CD14-positive monocyte (primary cell): Measurements from ENCODE around the gene TCEANC. TPM values are rescaled to one million over a fixed set of nuclear protein-coding genes. Genes with fewer than 3 reads are reported as not detected.

Experiments
- DNase-seq, 3 donors: peaks; one replicate each; pipeline ENCODE4 v3.0.0-alpha.2; 2011 to 2022
- H2AFZ ChIP-seq: 2 replicates; pipeline ENCODE4 v1.6.0; 2012; ENCODE audit warnings: mild to moderate bottlenecking, low read depth, low read length, inconsistent platforms; ENCODE audit not compliant: insufficient read depth, poor library complexity, severe bottlenecking
- H3K27ac ChIP-seq, 2 donors: 1 replicate in 1 of 2; 2 replicates in 1 of 2; pipeline ENCODE4 v1.5.1; 2012 to 2013; ENCODE audit warnings: low read length in 2 of 2, control low read depth in 1 of 2, inconsistent platforms in 1 of 2, low read depth in 1 of 2, mild to moderate bottlenecking in 1 of 2
- H3K27me3 ChIP-seq, 2 donors: one replicate each; pipeline versions ENCODE4 v1.6.0 to v1.6.1; 2011 to 2013; ENCODE audit warnings: low read length in 2 of 2; ENCODE audit not compliant: control insufficient read depth in 2 of 2, insufficient read depth in 2 of 2
- H3K36me3 ChIP-seq, 2 donors: replicated peaks in 1 of 2; 1 replicate in 1 of 2; 2 replicates in 1 of 2; pipeline versions ENCODE4 v1.5.1 to v1.6.1; 2012 to 2013; ENCODE audit warnings: low read length in 2 of 2, control low read depth in 1 of 2, inconsistent platforms in 1 of 2, mild to moderate bottlenecking in 1 of 2; ENCODE audit not compliant: insufficient read depth in 2 of 2, control insufficient read depth in 1 of 2
- H3K4me1 ChIP-seq, 2 donors: 1 replicate in 1 of 2; 2 replicates in 1 of 2; pipeline versions ENCODE4 v1.5.1 to v1.6.1; 2012 to 2013; ENCODE audit warnings: low read length in 2 of 2, control low read depth in 1 of 2, inconsistent platforms in 1 of 2, mild to moderate bottlenecking in 1 of 2, moderate library complexity in 1 of 2; ENCODE audit not compliant: insufficient read depth in 2 of 2, control insufficient read depth in 1 of 2
- H3K4me2 ChIP-seq: replicated peaks from 2 replicates; pipeline ENCODE3; 2012; ENCODE audit warnings: low read length, moderate library complexity, mild to moderate bottlenecking; ENCODE audit not compliant: poor library complexity, severe bottlenecking; ENCODE audit errors: extremely low read depth
- H3K4me3 ChIP-seq, 3 experiments: fragments of 200-600 bp in 1 of 3; sonication (generic) in 1 of 3; replicated peaks in 1 of 3; 1 replicate in 2 of 3; 2 replicates in 1 of 3; pipeline ENCODE4 v1.5.1; 2011 to 2013; ENCODE audit warnings: low read length in 3 of 3, mild to moderate bottlenecking in 3 of 3, control low read depth in 2 of 3, low read depth in 2 of 3, inconsistent platforms in 1 of 3, moderate library complexity in 1 of 3
- H3K79me2 ChIP-seq: 2 replicates; pipeline ENCODE4 v1.6.0; 2012; ENCODE audit warnings: mild to moderate bottlenecking, control low read depth, inconsistent platforms, low read length, moderate library complexity; ENCODE audit not compliant: insufficient read depth
- H3K9ac ChIP-seq: 2 replicates; pipeline ENCODE4 v1.6.0; 2017; ENCODE audit warnings: low read length, mild to moderate bottlenecking; ENCODE audit not compliant: insufficient read depth, poor library complexity, severe bottlenecking
- H3K9me3 ChIP-seq, 2 donors: replicated peaks in 1 of 2; 1 replicate in 1 of 2; 2 replicates in 1 of 2; pipeline versions ENCODE4 v1.5.1 to v1.6.1; 2012 to 2013; ENCODE audit warnings: low read length in 2 of 2, control low read depth in 1 of 2; ENCODE audit not compliant: control insufficient read depth in 1 of 2, insufficient read depth in 1 of 2
- H4K20me1 ChIP-seq: 2 replicates; pipeline ENCODE4 v1.6.0; 2012; ENCODE audit warnings: mild to moderate bottlenecking, low read length, control low read depth, moderate library complexity; ENCODE audit not compliant: insufficient read depth
- H3K27ac Mint-ChIP-seq, 7 donors: one replicate each; pipeline ENCODE4 v1.8.0; 2020; ENCODE audit warnings: mild to moderate bottlenecking in 7 of 7, mixed read lengths in 7 of 7, moderate library complexity in 6 of 7, inconsistent platforms in 2 of 7
- H3K27me3 Mint-ChIP-seq, 3 donors: one replicate each; pipeline ENCODE4 v1.8.0; 2021 to 2022; ENCODE audit warnings: low read depth in 3 of 3, mild to moderate bottlenecking in 3 of 3, mixed read lengths in 3 of 3, moderate library complexity in 3 of 3, inconsistent platforms in 1 of 3
- H3K36me3 Mint-ChIP-seq, 2 donors: one replicate each; pipeline ENCODE4 v1.8.0; 2020; ENCODE audit warnings: mixed read lengths in 2 of 2, inconsistent platforms in 1 of 2, mild to moderate bottlenecking in 1 of 2
- H3K4me1 Mint-ChIP-seq: one replicate; pipeline ENCODE4 v1.8.0; 2020; ENCODE audit warnings: mild to moderate bottlenecking, mixed read lengths
- H3K4me3 Mint-ChIP-seq, 2 donors: one replicate each; pipeline ENCODE4 v1.8.0; 2020; ENCODE audit warnings: mild to moderate bottlenecking in 2 of 2, mixed read lengths in 2 of 2, moderate library complexity in 1 of 2
- H3K9me3 Mint-ChIP-seq, 7 donors: one replicate each; pipeline ENCODE4 v1.8.0; 2020 to 2022; ENCODE audit warnings: mixed read lengths in 7 of 7, mild to moderate bottlenecking in 6 of 7, moderate library complexity in 6 of 7, inconsistent platforms in 2 of 7
- WGBS: methylation state at CpG from one replicate; pipeline ENCODE4 v1.1.5; 2013; ENCODE audit warnings: missing lambda C conversion rate; ENCODE audit not compliant: insufficient coverage; 5-methylcytosine and 5-hydroxymethylcytosine counted together
- intact Hi-C, 2 donors: fragments of 100-400 bp; cut with micrococcal nuclease; formaldehyde crosslinking; loops; one replicate each; pipeline versions ENCODE4 v1.15.0 to v1.15.1; 2023
- polyA plus RNA-seq, 3 donors: library from polyadenylated mRNA; depleted of rRNA in 1 of 3; unstranded in 2 of 3; stranded (reverse) in 1 of 3; fragments of 300-500 nt in 2 of 3; fragments of >200 nt in 1 of 3; fragmentation: Illumina TruSeq in 2 of 3; gene quantifications; 1 replicate in 2 of 3; 2 replicates in 1 of 3; pipeline ENCODE4 v1.2.3, GENCODE V29; 2012 to 2021
- TF ChIP-seq, protein P1 (sequence below): fragments of 200-600 bp; IDR thresholded peaks from one replicate; pipeline ENCODE4 v1.8.0; 2022; ENCODE audit warnings: antibody characterized with exemption, mild to moderate bottlenecking

The TCEANC gene
- polyA plus RNA-seq, 3 donors, result 1.6 to 2.8 (median 1.9) TPM

DNA sequence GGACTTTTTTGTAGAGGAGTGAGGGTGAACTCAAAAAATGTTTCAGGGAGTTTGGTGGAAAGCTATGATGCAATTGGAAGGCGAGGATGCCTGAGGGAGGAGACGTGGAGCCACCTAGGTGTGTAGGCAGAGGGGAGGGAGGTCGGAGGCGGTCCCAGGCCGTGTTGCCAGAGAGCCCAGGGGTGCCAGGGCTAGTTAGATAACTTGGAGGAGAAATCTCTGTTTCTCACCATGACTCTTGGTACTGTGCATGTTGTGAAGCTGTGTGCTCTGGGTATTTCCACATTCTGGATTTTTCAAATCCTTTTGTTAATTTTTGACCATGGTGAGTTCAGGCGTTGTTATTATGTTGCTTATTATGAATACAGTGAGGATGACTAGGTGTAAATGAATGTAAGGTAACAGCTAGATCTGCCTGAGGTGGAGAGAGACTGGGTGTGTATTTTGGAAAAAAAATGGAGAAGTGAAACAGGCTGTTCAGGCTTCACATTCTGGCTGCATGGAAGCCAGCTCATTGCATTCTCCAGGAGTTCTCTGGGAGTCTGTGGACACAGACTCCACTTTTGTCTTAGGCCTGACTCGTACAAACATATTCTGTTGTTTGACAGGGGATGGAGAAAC is 40.5 kb downstream of the TCEANC start:
- H4K20me1 ChIP-seq, result peaks cover 63% of the 10 kb centered on the region
- peak in 2 of 3 donors; percentile 51 to 58 for DNase-seq
- Mint-ChIP-seq H3K27ac (peak overlapping the region; percentile 8 to 81 (median 64)), H3K36me3 (peaks cover 0 to 3% of the 10 kb centered on the region in 2 donors), H3K27me3 (peaks cover 0 to 32% (median 0%) of the 10 kb centered on the region in 3 donors), H3K9me3 (peaks cover 0 to 6% (median 0%) of the 10 kb centered on the region in 7 donors), H3K4me1 (peaks cover 64% of the 10 kb centered on the region), H3K4me3 (peak overlapping the region in 1 of 2 donors; percentile 54)
- no peak overlapping the region for H3K4me3 ChIP-seq
- no peak overlapping the region for H2AFZ ChIP-seq
- peak overlapping the region; percentile 20 for H3K4me2 ChIP-seq
- no peak overlapping the region for H3K9ac ChIP-seq
- TF ChIP-seq, protein P1, sequence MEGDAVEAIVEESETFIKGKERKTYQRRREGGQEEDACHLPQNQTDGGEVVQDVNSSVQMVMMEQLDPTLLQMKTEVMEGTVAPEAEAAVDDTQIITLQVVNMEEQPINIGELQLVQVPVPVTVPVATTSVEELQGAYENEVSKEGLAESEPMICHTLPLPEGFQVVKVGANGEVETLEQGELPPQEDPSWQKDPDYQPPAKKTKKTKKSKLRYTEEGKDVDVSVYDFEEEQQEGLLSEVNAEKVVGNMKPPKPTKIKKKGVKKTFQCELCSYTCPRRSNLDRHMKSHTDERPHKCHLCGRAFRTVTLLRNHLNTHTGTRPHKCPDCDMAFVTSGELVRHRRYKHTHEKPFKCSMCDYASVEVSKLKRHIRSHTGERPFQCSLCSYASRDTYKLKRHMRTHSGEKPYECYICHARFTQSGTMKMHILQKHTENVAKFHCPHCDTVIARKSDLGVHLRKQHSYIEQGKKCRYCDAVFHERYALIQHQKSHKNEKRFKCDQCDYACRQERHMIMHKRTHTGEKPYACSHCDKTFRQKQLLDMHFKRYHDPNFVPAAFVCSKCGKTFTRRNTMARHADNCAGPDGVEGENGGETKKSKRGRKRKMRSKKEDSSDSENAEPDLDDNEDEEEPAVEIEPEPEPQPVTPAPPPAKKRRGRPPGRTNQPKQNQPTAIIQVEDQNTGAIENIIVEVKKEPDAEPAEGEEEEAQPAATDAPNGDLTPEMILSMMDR, result no peak
- intact Hi-C loops, result loop anchor here (5.0 to 10.0 kb wide), 2 partner anchors 41 to 1181 kb away; partner anchors contain the start of genes FANCB (in 1 of the 2), MOSPD2 (in 1 of the 2) and TCEANC (in 1 of the 2)
- H3K27me3 ChIP-seq, result peaks cover 0 to 8% of the 10 kb centered on the region in 2 donors
- no peaks in the 10 kb centered on the region for H3K36me3 ChIP-seq
- WGBS, result 17% methylated on average over 1 of the region's 7 CpGs
- H3K9me3 ChIP-seq, result no peaks in the 10 kb centered on the region
- peaks cover 99% of the 10 kb centered on the region for H3K79me2 ChIP-seq
- H3K4me1 ChIP-seq, result peaks cover 76% of the 10 kb centered on the region in 2 donors
- H3K27ac ChIP-seq, result peak overlapping the region; percentile 44 to 46

DNA sequence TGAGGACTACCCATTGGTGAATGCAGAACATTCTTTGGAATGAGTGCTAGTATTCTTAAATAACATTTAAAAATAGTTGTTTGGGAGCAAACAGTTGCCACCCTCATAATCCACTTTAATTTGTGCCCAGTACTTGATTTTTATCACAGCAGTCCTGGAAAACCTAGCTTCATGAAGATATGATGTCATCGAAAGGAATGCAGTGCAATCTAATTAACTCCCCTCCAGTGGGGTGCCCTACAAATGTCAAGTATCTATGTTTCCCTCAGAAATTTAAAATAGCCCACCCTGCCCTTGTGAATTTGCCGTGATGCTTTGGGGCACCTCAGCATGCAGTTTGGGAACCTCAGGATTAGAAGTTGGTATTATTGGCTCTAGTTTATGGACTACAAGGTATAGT is 41.4 kb downstream of the TCEANC start:
- no peak for DNase-seq
- Histone ChIP-seq H3K9ac (no peak overlapping the region), H2AFZ (no peak overlapping the region), H3K4me2 (no peak overlapping the region), H3K27me3 (peaks cover 0 to 7% of the 10 kb centered on the region in 2 donors), H3K27ac (peak overlapping the region in 1 of 2 donors; percentile 45), H3K4me3 (no peak overlapping the region), H3K4me1 (peaks cover 85% of the 10 kb centered on the region in 2 donors), H3K36me3 (no peaks in the 10 kb centered on the region), H4K20me1 (peaks cover 72% of the 10 kb centered on the region), H3K9me3 (no peaks in the 10 kb centered on the region), H3K79me2 (peaks cover 99% of the 10 kb centered on the region)
- TF ChIP-seq, protein P1, result no peak
- Mint-ChIP-seq H3K4me3 (no peak overlapping the region), H3K9me3 (peaks cover 0 to 5% (median 0%) of the 10 kb centered on the region in 7 donors), H3K27ac (no peak overlapping the region), H3K27me3 (peaks cover 0 to 23% (median 0%) of the 10 kb centered on the region in 3 donors), H3K4me1 (peaks cover 72% of the 10 kb centered on the region), H3K36me3 (peaks cover 0 to 3% of the 10 kb centered on the region in 2 donors)
- no CpG with 5 or more reads among the region's 2 CpGs for WGBS
- intact Hi-C loops, result loop anchor here (5.0 to 10.0 kb wide), 2 partner anchors 42 to 1180 kb away; partner anchors contain the start of genes FANCB (in 1 of the 2), MOSPD2 (in 1 of the 2) and TCEANC (in 1 of the 2)
